Measurements from ENCODE around the gene IL22RA2. TPM values are rescaled to one million over a fixed set of nuclear protein-coding genes. Genes with fewer than 3 reads are reported as not detected.

Gene IL22RA2
- polyA plus RNA-seq, 1 donor (not counting 4 experiments of a cell fraction or from before 2014, with no cell fraction given): 0.03 TPM

DNA sequence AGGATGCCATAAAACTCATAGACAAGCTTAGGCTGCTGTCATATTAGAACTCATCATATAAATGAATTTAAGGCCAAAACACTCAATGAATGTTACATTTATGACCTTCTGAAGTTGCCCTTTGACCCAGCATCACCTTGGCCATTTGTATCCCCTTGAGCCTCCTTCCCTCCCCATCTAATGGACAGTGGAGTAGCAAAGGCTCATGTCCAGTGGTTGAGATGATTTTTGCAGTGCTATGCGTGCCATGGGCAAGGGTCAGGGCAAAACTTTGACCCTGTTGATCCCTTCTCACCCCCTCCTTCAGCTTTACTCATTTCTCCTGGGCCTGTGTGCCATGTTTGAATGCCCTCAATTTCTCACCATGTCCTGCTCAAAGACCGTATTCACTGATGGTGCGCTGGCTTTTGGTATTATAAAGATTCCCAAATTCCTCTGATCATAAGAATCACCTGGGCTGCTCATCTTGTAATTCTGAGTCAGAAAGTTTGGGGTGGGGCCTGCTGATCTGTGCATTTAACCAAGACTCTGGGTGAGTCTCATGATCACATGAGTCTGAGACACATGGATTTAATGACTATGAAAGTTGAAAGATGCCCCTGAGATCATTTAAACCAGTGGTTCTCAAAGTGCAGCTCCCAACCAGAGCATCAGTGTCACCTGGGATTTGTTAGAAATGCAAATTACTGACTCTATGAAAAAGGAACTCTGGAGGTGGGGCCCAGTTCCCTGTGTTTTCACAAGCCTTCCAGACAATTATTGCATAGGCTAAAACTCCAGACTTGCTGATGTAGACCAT, 71.2 kb downstream of the IL22RA2 start:
- Histone ChIP-seq H2AFZ (ENCODE audit: control insufficient read depth, low read length) (no peak overlapping the region), H3K27me3 (ENCODE audit: control insufficient read depth, extremely low read depth, insufficient read depth, low read length) (no peaks in the 10 kb centered on the region), H4K20me1 (ENCODE audit: control insufficient read depth, extremely low read depth, insufficient read depth, low read length) (no peaks in the 10 kb centered on the region), H3K27ac (ENCODE audit: control insufficient read depth, insufficient read depth, low read length) (peak overlapping the region; percentile 46), H3K9me3 (ENCODE audit: control insufficient read depth, low read depth, low read length) (no peaks in the 10 kb centered on the region), H3K9me1 (ENCODE audit: control insufficient read depth, extremely low read depth, insufficient read depth, low read length) (no peaks in the 10 kb centered on the region), H3K36me3 (ENCODE audit: control insufficient read depth in 2 of 2, extremely low read depth in 1 of 2, insufficient read depth in 2 of 2, low read length in 2 of 2) (no peaks in the 10 kb centered on the region), H3K4me1 (ENCODE audit: control insufficient read depth, extremely low read depth, insufficient read depth, low read length) (peaks cover 25% of the 10 kb centered on the region), H3K9ac (ENCODE audit: control insufficient read depth, extremely low read depth, insufficient read depth, low read length) (peak overlapping the region; percentile 19), H3K4me2 (ENCODE audit: control insufficient read depth, extremely low read depth, insufficient read depth, low read depth, low read length) (peak overlapping the region; percentile 1), H3K79me2 (ENCODE audit: control insufficient read depth, insufficient read depth, low read length) (no peaks in the 10 kb centered on the region), H3K4me3 (ENCODE audit: control insufficient read depth in 2 of 3, extremely low read depth in 1 of 3, insufficient read depth in 2 of 3, low read depth in 1 of 3, low read length in 3 of 3) (no peak overlapping the region)
- peak; percentile 33 for DNase-seq (ENCODE audit: low read depth, low spot score)
- no peak for TF ChIP-seq EZH2 (IDR thresholded peaks at IDR 0.05; ENCODE audit: low read length)
- TF ChIP-seq, protein P1, sequence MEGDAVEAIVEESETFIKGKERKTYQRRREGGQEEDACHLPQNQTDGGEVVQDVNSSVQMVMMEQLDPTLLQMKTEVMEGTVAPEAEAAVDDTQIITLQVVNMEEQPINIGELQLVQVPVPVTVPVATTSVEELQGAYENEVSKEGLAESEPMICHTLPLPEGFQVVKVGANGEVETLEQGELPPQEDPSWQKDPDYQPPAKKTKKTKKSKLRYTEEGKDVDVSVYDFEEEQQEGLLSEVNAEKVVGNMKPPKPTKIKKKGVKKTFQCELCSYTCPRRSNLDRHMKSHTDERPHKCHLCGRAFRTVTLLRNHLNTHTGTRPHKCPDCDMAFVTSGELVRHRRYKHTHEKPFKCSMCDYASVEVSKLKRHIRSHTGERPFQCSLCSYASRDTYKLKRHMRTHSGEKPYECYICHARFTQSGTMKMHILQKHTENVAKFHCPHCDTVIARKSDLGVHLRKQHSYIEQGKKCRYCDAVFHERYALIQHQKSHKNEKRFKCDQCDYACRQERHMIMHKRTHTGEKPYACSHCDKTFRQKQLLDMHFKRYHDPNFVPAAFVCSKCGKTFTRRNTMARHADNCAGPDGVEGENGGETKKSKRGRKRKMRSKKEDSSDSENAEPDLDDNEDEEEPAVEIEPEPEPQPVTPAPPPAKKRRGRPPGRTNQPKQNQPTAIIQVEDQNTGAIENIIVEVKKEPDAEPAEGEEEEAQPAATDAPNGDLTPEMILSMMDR (optimal IDR thresholded peaks at IDR 0.05 in 1 of 3, IDR thresholded peaks at IDR 0.05 in 1 of 3, conservative IDR thresholded peaks at IDR 0.05 in 1 of 3; ENCODE audit: extremely low read depth in 1 of 3, insufficient read depth in 2 of 3, low read length in 3 of 3): no peak
- FAIRE-seq: no peak
- dilution Hi-C loops (cut with MboI; ENCODE audit: extremely low pct_ligation_motif_present, low sequenced_read_pairs): no loop called here

DNA sequence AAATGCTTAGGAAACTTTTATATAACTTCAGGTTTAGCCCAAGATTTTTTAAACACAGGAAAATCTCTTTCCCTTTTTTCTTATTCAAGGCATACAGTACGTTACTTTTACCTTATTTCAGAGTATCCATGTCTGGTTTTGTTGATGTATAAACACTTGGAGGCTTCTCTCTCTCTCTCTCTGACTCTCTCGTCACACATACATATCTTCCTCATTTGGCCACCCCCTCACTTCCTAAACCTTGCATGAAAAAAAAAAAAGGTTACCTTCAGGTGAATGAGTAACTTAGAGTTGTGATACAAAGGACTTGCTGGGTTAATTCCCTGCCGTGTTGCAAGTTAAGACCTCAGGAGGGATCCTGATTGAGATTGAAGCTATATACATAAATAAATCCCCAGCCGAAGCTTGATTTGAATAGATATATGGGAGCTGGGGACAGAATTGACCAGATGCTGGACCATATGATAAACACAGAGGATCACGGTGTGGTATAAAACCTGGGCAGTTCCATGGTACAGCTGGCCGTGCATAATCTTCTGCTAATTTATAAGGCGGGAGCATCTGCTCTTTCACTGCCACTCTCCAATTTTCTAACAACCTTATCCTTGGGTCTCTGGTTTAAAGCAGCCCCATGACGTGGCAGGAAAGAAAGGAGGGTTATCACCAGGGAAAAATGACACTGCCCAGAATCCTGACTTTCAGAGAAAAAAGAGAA, 73.6 kb downstream of the IL22RA2 start:
- Histone ChIP-seq H3K4me2 (ENCODE audit: control insufficient read depth, extremely low read depth, insufficient read depth, low read depth, low read length) (no peak overlapping the region), H3K4me1 (ENCODE audit: control insufficient read depth, extremely low read depth, insufficient read depth, low read length) (peaks cover 12% of the 10 kb centered on the region), H3K27me3 (ENCODE audit: control insufficient read depth, extremely low read depth, insufficient read depth, low read length) (no peaks in the 10 kb centered on the region), H3K4me3 (ENCODE audit: control insufficient read depth in 2 of 3, extremely low read depth in 1 of 3, insufficient read depth in 2 of 3, low read depth in 1 of 3, low read length in 3 of 3) (no peak overlapping the region), H3K9me3 (ENCODE audit: control insufficient read depth, low read depth, low read length) (no peaks in the 10 kb centered on the region), H3K9ac (ENCODE audit: control insufficient read depth, extremely low read depth, insufficient read depth, low read length) (no peak overlapping the region), H4K20me1 (ENCODE audit: control insufficient read depth, extremely low read depth, insufficient read depth, low read length) (no peaks in the 10 kb centered on the region), H3K36me3 (ENCODE audit: control insufficient read depth in 2 of 2, extremely low read depth in 1 of 2, insufficient read depth in 2 of 2, low read length in 2 of 2) (no peaks in the 10 kb centered on the region), H3K27ac (ENCODE audit: control insufficient read depth, insufficient read depth, low read length) (no peak overlapping the region), H2AFZ (ENCODE audit: control insufficient read depth, low read length) (no peak overlapping the region), H3K79me2 (ENCODE audit: control insufficient read depth, insufficient read depth, low read length) (no peaks in the 10 kb centered on the region), H3K9me1 (ENCODE audit: control insufficient read depth, extremely low read depth, insufficient read depth, low read length) (no peaks in the 10 kb centered on the region)
- FAIRE-seq (peak; percentile 71), DNase-seq (ENCODE audit: low read depth, low spot score) (no peak)
- dilution Hi-C loops (cut with MboI; ENCODE audit: extremely low pct_ligation_motif_present, low sequenced_read_pairs): no loop called here
- no peak for TF ChIP-seq EZH2 (IDR thresholded peaks at IDR 0.05; ENCODE audit: low read length)
- TF ChIP-seq, protein P1 (optimal IDR thresholded peaks at IDR 0.05 in 1 of 3, IDR thresholded peaks at IDR 0.05 in 1 of 3, conservative IDR thresholded peaks at IDR 0.05 in 1 of 3; ENCODE audit: extremely low read depth in 1 of 3, insufficient read depth in 2 of 3, low read length in 3 of 3): no peak
